GM18861 (cell line): ENCODE results near the gene SIVA1.

Experiments
- ATAC-seq: cut with Tn5 transposase; IDR thresholded peaks from one replicate; pipeline ENCODE4 v1.9.1; 2021; ENCODE audit not compliant: unreplicated experiment

The SIVA1 gene

DNA sequence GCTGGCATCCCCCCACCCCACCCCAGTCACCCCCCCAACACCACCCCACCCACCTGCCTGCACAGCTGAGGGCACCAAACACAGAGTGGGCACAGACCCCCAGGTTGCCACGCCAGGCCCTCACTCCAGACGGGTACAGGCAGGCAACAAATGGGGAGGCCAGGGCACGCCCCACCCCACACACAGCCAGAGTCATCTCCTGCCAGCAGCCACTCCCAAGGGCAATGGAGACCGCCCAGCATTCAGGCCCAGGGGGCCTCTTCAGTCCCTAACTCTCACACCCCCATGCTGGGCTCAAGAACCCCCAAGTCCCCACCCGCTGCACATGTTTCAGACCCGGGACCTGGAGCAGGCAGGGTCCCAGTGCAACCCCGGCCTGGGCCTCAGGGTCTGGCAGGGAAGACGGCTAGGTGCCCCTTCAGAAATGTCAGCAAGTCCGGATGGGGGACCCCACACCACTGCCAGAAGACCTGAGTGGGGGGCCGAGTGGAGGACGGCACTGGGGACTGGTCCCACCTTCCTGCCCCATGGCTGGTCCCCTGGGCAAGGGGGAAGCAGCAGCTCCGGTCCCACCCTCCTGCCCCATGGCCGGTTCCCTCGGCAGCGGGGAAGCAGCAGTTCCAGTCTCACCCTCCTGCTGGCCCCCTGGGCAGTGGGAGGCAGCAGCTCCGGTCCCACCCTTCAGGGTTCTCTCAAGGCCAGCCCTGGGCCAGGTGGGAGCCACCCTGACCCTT, 30.7 kb downstream of the SIVA1 start:
- no peak for ATAC-seq

DNA sequence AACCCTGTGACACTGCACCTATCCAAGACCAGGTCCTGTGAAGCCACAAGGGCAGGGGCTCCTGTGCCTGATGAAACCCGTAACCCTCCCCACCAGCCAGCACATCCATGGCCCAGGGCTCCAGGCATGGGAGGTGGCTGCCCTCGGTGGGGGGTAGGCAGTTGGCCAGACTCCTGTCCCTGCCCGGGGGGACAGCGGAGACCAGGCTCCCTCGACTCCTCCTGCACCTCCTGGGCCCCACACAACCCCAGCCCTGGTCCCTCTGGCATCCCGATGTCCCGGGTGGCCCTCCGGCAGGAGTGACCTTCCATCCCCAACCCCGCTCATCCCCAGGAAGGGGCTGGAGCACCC, 31.2 kb downstream of the SIVA1 start:
- ATAC-seq = no peak

DNA sequence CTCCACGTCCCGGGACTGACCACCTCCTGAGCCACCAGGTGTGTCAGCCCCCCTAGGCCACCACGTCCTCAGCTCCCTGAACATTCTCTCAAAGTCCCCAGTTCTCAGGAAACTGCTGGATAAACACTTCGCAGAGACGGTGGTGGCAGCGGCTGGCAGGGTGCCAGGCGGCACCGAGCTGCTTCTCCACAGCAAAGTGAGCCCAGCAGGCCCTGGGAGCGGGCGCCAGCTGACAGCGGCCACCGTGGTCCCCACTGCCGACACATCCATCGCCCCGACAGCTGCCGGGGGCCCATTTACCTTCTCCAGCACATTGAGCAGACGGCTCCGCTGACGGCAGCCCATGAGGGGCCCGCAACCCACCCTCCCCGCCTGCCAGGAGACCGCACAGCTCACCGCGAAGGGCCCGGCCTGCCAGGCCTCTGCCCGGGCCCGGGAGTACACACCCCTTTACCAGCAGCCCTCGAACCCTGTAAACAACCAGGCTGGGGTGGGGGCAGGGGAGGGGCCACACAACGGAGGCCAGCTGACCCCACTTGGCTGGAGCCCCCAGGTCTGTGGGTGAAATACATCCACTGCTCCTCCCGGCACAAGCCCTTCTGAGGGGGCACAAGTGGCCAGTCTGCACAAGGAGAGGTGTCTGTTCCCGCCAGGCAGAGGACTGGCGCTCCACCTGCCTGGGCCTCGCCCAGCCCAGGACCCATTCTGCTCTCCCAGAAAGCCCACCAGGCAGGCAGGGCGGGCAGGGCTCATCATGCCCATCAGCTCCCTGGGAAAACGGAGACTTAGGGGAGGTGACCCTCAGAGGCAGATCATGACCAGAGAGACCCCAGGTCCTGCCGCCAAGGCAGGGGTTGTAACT, 32.1 kb downstream of the SIVA1 start:
- no peak for ATAC-seq

DNA sequence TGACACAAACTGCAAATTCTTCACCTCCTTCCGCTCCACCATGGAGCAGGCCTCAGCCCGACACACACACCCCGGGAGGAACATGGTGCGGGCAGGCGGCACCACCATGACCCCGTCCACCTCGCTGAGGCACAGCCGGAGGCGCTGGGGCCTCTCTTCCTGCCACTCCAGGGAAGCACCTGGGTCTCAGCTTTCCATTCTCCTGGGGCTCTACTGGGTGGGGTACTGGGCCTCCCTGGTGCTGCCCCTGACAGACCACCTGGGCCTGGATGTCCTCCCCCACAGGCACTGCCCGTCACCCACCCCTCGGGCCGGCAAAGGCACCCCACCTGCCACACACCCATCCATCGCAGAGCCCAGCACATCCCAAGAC, 32.7 kb downstream of the SIVA1 start:
- no peak for ATAC-seq

DNA sequence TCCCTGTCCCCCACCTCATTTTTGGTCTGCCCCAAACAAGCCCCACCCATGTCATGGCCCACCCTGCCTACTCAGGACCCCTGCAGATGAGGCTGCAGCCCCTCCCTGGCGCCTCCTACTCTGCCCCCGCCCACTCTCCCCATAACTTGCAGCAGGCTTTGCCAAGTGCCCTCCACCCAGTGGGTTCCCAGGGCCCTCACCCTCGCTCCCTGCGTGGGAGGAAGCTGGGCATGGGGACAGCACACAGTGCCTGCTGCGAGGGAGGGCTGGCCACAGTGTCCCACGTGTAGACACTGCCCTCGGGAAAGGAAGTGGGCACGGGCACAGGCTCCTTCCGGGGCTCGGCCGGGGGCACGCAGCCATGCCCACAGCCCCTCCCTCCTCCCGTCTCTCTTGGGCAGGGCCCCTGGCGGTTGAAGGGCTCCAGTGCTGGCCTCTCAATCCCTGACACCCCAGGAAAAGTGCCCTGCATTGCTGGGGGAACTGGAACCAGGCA, 33.2 kb downstream of the SIVA1 start:
- no peak for ATAC-seq

DNA sequence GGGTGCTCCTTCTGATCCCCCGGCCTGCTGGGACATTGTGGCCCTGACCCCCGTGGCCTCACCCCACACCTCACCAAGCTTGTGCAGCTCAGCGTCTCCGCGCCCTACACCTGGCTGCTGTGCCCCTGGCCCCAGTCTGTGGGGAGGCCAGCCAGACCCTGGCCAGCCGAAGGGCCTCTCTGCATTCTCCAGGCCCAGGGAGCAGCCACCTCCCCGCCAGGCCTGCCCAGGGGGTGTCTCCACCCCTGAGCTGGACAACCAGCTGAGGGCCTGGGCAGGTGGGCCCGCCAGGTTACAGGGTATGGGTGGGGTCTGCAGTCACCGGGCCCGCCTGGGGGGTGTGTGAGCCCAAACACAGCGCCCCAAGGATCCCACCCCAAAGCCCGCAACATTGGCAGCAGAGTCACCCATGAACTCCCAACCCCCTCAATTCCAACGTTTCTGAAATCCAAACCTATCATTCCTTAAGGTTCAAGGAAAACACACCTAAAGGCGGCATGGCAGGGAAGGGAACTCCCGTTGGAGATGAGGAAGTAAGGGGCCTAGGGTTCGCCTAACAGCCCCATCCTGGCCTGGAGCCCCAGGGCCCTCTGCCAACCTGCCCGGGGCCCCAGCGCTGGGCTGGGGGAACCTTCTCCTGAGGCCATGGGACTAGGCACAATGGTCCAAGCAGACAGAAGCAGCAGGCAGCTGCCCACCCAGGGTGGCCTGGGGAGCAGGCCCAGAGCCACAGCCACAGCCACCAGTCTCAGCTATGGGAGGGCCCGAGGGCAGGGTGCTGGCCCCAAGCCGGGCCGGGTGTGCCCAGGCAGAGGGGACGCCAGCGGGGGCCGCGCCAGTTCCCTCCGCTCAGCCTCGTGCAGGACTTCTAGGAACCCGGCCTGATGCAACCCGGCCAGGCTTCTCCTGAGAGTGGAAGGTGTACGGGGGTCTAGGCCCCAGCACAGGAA, 34.1 kb downstream of the SIVA1 start:
- no peak for ATAC-seq

DNA sequence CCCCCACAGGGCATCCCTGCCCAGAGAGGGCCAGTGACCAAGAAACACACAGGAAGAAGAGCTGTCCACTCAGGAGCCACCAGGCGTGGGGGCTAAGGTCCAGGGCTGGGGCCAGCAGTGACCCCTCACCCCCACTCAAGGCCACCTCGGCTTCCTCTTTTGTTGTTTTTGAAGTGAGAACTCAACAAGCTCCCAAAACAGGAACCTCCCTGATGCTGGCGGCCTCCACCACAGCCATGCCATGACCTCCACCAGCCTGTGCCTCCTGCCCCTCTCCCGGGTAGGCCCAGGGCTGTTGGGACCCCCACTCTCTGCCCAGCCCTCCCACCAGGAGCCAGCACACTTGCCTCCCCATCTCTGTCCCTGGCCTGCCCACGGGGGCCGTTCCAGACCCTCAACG, 34.8 kb downstream of the SIVA1 start:
- ATAC-seq = no peak

DNA sequence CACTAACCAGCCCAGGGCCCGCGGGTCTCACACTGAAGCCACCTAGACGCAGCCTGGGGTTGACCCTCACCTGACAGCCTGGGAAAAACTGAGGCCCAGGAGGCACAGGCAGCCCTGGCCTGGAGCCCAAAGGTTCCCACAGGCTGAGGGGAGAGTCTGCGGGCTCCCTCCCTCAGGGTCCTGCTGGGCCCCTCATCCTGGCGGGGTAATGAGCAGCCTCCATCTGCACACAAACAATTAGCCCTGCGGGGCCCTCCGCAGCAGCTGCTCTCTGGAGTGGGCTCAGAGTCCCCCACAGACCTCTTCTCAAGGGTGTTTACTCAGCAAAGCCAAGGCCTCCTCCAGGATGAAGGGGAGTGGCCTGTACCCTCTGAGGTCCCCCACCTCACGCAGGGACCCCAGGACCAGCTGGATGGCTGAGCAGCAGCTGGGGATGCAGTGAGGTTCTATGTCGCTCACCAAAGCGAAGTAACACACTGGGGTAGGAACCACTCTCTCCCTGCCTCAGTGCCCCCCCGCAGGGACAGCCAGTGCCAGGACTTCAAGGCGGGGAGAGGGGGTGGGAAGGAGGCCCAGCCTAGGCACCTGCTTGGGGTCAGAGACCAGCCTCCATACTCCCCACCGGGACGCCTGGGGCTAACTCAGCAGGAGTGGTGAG, 35.3 kb downstream of the SIVA1 start:
- ATAC-seq = no peak

DNA sequence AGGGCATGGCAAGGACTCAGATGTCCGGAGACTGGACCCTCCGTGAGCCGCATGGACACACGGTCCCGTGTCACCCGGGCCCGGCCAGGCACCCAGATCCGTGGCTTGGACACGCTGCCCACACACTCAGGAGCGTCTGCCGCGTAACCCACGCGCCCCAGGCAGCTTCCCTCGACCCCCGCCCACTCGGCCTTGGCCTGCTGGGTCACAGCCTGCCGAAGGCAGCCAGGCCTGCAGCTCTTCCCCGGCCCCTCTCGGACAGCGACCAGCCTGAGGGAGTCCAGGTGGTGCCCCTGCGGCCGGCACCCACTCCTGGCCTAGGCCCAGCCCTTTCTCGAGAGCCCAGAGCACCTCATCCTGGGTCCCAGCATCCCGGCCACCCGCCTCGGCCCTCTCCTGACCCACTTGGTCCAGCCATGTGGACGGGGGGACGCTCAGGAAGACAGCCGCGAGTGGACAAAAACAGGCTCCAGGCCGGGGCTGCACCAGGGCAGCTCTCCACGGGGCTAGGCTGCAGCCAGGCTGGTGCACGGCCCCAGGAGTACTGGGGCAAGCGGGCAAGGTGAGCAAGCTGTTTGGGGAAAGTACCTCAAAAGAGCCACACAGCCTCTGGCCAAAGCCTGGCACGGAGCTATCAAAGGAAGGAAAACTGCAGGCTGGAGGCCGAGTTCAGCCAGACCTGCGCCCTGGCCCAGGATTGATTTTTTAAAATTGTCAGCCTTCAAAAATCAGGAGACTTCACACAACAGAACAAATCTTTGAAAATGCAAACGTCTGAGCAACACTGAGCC, 36.1 kb downstream of the SIVA1 start:
- no peak for ATAC-seq

DNA sequence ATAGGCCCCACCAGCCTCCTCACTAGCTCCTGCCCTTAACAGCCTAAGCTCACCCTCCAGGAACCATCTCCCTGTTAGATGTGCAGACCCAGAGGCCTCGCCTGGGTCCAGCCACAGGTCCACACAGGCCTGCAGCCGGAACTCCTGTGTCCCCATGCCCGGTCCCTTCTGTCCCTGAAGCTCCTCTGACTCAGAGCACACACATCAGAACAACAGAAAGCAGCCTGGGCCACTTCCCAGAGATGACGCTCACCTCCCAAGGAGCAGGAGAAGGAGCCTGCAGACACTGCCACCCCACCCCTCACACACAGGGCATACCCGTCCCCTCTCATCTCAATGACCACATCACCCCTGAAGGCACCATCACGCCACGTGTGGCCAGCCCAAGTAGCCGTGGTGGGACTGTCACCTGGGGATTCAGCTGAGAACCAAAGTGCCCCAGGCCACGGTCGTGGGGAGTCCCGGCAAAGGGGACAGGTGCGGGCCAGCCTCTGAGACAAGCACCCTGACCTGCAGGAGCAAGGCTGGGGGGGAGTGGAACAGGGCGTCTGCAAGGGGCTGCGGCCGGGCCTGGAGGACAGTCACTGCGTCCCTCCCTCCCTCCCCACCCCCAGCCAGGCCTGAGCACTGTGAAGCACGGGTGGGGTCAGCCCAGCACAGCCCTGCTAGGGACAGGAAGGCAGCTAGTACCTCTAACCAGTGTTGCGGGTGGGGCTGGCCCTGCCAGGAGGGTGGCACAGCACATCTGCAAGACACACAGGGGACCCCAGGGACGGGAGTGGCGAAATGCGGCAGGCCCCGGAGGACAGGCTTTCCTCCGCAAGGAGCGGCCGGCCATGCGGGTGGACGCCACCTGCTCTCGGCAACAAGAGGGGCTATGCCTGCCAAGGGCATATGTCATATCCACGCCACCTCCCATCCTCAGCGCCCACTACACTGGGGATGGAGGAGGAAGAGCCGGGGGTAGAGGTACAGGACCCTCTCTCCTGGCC, 37.1 kb downstream of the SIVA1 start:
- no peak for ATAC-seq

DNA sequence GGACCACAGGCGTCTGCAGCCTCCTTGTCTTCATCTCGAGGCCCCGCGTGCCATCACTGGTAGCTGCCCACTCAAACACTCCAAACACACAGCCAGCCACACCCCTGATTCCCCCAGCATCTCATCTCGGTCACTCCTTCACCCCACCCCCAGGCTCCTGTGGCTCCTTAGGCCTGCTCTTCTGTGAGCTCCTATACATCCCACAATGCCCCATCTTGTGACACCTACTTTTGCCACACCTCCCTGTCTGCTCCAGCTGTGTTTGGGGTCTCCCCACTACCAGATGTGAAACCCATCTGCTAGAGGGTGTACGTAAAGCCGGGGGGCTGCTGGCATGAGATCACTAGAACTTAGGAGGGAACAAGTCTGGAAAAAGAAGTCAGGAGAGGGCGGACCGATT, 38.5 kb downstream of the SIVA1 start:
- ATAC-seq = no peak

DNA sequence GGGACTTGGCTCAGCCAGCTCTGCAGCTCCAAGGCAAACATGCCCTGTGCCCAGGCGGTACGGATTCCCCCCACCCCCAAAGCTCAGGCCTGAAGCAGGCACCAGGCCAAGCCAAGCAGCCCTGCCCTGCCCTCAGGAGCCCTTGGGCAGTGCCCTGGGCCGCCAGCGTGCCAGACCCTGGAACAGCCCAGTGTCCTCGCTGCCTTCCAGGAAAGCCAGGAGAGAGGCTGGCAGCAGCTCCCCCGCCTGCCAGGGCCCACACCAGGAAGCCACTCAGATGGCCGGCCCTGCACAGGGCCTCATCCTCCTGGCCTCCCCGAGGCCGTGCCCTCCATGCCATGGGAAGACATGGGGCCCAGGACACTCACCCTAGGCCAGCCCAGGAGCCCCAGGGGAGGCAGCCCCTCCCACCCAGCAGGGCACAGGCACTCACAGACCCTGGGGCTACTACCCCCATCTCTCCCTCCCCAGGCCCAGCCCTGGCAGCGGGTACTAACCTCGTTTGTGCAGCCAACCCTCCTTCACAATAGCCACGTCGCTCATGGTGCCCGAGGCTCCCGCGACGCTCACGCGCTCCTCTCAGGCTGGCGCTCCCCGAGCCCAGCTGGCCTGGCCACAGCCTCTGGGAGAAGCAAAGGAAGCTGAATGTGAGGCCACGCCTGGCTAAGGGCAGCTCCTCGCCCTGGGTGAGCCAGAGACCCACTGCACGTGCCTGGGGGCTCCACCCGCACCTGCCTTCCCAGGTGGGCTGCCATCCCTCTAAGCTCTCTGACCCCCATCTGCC, 39.3 kb downstream of the SIVA1 start:
- ATAC-seq = no peak

DNA sequence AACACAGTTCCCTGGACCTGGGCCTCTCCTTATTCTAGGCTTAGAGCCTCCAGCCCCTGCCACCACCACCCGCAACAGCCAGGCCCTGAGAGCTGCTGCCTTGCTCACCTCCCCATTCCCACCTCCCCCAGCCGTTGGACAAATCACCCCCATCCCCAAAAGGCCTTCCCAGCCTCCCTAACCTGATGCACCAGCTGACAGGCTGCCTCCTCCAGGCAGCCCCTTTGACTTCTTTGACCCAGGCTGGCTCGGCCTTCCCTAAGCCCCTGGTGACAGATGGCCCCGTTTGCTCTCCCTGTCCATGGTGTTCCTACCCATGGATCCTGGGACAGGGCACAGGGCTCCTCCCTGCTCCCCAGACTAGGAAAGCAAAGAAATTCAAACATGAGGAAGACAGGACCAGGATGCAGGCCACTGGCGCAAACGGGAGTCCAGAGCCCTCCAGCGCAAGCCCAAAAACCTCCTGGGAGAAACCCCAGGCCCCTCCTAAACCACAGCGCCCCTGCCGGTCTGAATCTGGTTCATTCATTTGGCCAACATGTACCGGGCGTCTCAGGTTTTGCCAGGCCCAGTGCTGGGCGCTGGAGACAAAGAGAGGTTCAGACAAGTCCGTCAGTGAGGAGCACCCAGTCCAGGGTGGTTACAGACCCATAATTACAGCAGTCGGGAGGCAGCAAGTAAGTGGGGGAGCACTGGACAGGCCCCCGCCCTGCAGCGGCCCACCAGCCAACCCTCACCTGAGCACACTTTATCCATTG, 40.2 kb downstream of the SIVA1 start:
- no peak for ATAC-seq

DNA sequence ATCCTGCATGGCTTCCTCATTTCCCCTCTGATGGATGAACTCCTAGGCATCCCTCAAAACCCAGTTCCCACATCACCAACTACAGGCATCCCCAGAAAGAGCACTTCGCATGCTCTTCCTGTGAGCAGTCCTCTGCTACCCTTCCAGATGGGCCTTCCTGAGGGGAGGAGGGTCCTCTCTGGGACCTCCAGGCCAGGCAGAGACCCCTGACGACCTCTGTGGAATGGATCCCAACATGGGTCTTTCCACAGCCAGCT, 40.7 kb downstream of the SIVA1 start:
- no peak for ATAC-seq

DNA sequence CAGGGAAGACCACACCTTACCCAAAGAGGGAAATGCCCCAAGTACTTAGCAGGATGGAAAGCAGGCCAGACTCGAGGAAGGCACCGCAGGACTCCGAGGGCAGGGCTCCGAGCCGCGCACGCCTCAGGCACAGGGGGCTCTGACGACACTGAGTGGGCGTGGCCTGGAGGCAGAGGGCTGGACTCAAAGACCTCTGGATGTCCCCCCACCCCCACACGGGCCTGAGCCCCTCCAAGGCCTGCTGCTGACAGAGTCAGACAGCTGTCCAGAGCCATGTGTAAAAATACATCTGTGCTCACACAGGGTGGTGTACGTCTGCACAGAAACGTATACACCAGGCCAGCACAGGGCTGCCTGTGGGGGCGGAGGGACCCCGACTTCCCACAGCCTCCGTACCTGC, 41.2 kb downstream of the SIVA1 start:
- ATAC-seq = no peak

DNA sequence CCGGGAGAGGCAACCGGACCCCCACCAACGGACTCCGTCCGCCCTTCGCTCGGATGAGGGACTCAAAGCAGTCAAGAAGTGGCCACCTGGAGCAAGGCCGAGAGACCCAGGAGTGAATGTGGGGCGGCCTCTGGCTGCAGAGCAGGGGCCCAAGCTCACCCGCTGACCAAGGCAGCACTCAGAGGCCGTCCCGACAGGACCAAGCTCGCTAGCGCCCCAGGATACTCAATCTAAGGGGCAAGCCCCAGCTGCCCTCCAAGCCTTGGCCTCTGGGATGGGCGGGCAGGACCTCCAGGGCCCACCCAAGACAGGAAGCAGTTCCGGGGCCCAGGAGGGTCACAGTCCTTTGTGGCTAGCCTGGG, 41.7 kb downstream of the SIVA1 start:
- no peak for ATAC-seq

DNA sequence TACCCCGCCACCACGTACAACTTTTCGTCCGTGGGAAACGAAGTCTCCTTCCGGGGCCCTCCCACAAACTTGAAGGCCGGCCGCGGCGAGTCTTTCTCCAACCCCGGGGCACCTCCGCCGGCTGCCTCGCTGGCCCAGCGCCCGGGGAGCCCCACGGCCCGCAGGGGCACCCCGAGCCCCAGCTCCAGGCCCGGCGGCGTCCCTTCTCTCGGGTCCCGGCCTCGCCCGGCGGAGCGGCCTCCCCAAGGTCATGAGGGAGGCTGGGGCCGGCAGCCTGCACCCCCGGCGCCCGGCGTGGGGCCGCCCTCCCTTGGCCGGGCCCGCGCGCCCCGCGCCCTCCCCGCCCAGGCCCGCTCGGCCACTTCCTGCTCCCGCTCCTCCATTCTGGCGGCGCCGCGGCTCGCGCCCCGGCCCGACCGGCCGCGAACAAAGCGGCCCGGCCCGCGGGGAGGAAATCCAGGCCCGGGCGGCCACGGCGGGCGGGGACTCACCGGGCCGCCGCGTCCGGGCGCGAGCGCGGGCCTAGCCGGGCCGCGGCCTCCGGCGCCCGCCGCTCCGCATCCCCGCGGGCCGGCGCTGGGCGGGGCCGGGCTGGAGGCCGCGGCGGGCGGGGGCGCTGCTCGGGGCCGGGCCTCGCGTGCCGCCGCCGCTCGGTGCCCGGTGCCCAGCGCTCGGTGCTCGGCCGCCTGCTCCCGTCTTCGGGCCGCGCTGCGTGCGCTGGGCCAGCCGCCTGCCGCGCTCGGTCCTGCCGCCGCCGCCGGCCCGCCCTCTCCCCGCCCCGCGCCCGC, 42.2 kb downstream of the SIVA1 start, which contains the start of gene AKT1:
Gene AKT1 (minus strand): TSS at position 756 of the 788 bp plus-strand sequence. CDS start 3,105 bp downstream, outside the sequence.
- ATAC-seq = no peak
